PC-3 (cell line): ENCODE data around the gene SLC26A11.
"Not testable (repeated sequence)": the region's sequence is repeated elsewhere in the genome, so short reads cannot be mapped to it uniquely, and the experiment has no call there.

ENCODE experiments used
- EZH2 ChIP-seq: fragments of 300-600 bp; sonication (generic); IDR thresholded peaks from one replicate; pipeline ENCODE4 v1.6.1; 2017; ENCODE audit warnings: antibody characterized with exemption, mild to moderate bottlenecking, low read length; ENCODE audit not compliant: unreplicated experiment
- EZH2phosphoT487 ChIP-seq: fragments of 300-600 bp; sonication (generic); IDR thresholded peaks from 2 replicates; pipeline ENCODE4 v1.6.1; 2018; ENCODE audit warnings: mild to moderate bottlenecking, antibody characterized with exemption, low read length, borderline replicate concordance
- TF ChIP-seq, protein P1 (sequence below): fragments of 300-600 bp; sonication (generic); conservative IDR thresholded peaks from 2 replicates; pipeline ENCODE4 v1.5.1; 2017; ENCODE audit warnings: antibody characterized with exemption, low read depth, mild to moderate bottlenecking, low read length

DNA sequence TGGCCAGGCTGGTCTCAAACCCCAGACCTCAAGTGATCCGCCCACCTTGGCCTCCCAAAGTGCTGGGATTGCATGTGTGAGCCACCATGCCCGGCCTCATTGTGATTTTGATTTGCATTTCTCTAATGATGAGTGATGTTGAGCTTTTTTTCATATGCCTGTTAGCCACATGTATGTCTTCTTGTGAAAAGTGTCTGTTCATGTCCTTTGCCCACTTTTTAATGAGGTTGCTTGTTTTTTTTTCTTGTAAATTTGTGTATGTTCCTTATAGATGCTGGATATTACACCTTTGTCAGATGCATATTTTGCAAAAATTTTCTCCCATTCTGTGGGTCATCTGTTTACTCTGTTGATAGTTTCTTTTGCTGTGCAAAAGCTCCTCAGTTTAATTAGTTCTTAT, 80.5 kb downstream of the SLC26A11 start:
- not testable (repeated sequence) for TF ChIP-seq EZH2phosphoT487, EZH2
- TF ChIP-seq, protein P1, sequence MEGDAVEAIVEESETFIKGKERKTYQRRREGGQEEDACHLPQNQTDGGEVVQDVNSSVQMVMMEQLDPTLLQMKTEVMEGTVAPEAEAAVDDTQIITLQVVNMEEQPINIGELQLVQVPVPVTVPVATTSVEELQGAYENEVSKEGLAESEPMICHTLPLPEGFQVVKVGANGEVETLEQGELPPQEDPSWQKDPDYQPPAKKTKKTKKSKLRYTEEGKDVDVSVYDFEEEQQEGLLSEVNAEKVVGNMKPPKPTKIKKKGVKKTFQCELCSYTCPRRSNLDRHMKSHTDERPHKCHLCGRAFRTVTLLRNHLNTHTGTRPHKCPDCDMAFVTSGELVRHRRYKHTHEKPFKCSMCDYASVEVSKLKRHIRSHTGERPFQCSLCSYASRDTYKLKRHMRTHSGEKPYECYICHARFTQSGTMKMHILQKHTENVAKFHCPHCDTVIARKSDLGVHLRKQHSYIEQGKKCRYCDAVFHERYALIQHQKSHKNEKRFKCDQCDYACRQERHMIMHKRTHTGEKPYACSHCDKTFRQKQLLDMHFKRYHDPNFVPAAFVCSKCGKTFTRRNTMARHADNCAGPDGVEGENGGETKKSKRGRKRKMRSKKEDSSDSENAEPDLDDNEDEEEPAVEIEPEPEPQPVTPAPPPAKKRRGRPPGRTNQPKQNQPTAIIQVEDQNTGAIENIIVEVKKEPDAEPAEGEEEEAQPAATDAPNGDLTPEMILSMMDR, result not testable (repeated sequence)
